ENCODE data around the gene NOSIP. TPM values are rescaled to one million over a fixed set of nuclear protein-coding genes. Genes with fewer than 3 reads are reported as not detected.

The NOSIP gene
- total RNA-seq, 1 donor from 2014 or later = 94.4 TPM

DNA sequence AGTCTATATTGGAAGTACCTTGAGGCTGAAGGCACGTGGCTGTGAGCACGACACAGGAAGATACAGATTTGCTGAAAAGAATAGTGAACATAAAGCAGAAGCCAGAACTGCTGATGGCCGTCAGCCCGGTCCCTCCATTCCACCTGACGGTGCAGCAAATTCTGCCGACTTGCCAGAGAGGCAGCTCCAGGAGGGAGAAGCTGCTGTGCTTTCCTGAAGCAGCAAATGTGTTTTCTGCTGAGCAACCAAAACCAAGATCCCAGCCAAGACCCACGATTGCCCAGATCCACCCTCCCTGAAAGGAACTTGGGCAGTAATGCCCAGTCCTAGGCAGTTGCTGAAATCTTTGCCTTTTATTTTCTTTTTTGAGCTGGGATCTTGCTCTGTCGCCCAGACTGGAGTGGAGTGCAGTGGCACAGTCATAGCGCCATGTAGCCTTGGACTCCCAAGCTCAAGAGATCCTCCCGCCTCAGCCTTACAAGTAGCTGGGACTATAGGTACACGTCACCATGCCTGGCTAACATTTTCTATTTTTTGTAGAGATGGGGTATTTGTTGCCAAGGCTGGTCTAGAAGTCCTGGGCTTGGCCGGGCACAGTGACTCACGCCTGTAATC, 59.5 kb downstream of the NOSIP start:
- H3K27ac Mint-ChIP-seq (ENCODE audit: unreplicated experiment) = no peak overlapping the region
- H3K27me3 Mint-ChIP-seq (ENCODE audit: unreplicated experiment) = no peaks in the 10 kb centered on the region
- TF ChIP-seq, protein P1, sequence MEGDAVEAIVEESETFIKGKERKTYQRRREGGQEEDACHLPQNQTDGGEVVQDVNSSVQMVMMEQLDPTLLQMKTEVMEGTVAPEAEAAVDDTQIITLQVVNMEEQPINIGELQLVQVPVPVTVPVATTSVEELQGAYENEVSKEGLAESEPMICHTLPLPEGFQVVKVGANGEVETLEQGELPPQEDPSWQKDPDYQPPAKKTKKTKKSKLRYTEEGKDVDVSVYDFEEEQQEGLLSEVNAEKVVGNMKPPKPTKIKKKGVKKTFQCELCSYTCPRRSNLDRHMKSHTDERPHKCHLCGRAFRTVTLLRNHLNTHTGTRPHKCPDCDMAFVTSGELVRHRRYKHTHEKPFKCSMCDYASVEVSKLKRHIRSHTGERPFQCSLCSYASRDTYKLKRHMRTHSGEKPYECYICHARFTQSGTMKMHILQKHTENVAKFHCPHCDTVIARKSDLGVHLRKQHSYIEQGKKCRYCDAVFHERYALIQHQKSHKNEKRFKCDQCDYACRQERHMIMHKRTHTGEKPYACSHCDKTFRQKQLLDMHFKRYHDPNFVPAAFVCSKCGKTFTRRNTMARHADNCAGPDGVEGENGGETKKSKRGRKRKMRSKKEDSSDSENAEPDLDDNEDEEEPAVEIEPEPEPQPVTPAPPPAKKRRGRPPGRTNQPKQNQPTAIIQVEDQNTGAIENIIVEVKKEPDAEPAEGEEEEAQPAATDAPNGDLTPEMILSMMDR (IDR thresholded peaks at IDR 0.05; ENCODE audit: partially characterized antibody, unreplicated experiment) = no peak

DNA sequence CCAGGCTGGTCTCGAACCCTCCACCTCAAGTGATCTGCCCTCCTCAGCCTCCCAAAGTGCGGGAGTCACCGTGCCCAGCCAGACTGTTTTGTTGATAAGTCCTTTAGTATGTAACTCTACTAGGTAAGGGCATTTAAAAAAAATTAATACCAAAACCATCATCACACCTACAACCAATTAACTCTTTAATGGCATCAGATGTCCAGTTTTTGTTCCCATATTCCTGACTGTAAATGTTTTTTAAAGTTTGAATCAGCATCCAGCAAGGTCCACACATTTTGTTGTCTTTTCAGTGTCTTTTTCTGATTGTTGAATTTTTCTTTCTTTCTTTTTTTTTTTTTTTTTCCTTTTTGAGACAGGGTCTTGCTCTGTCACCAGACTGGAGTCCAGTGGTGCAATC, 62.3 kb downstream of the NOSIP start:
- DNase-seq = no peak
- TF ChIP-seq, protein P1 (IDR thresholded peaks at IDR 0.05; ENCODE audit: partially characterized antibody, unreplicated experiment) = no peak
- Mint-ChIP-seq H3K4me1 (ENCODE audit: low read depth, unreplicated experiment) (peaks cover 3% of the 10 kb centered on the region), H3K27me3 (ENCODE audit: unreplicated experiment) (no peaks in the 10 kb centered on the region), H3K9me3 (ENCODE audit: unreplicated experiment) (no peaks in the 10 kb centered on the region), H3K4me3 (ENCODE audit: unreplicated experiment) (no peak overlapping the region), H3K27ac (ENCODE audit: unreplicated experiment) (no peak overlapping the region), H3K36me3 (ENCODE audit: unreplicated experiment) (no peaks in the 10 kb centered on the region)

More for the DNA sequence above, 59.5 kb downstream of the NOSIP start:
- Mint-ChIP-seq H3K4me3 (ENCODE audit: unreplicated experiment) (no peak overlapping the region), H3K9me3 (ENCODE audit: unreplicated experiment) (no peaks in the 10 kb centered on the region), H3K4me1 (ENCODE audit: low read depth, unreplicated experiment) (peaks cover 2% of the 10 kb centered on the region), H3K36me3 (ENCODE audit: unreplicated experiment) (no peaks in the 10 kb centered on the region)
- no peak for DNase-seq

DNA sequence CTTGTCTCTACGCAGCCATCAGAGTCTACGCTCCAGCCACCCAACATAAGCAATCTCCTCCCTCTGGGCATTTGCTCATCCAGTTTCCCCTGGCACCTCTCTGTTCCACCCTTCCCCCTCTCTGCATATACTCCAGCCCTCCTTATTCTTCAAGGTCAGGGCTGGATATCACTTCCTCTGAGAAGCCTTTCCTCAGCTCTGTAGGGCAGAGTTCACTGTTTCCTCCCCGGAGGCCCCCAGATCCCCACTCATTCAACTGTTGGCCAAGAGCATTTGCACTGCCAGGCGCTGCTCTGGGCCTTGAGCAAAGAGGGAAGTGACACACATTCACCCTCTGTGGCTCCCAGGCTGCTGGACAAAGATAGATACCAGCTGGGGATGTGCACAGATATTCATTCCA, 64.6 kb downstream of the NOSIP start:
- Mint-ChIP-seq H3K27ac (ENCODE audit: unreplicated experiment) (no peak overlapping the region), H3K9me3 (ENCODE audit: unreplicated experiment) (peaks cover 4% of the 10 kb centered on the region), H3K4me3 (ENCODE audit: unreplicated experiment) (no peak overlapping the region), H3K4me1 (ENCODE audit: low read depth, unreplicated experiment) (peaks cover 10% of the 10 kb centered on the region), H3K36me3 (ENCODE audit: unreplicated experiment) (no peaks in the 10 kb centered on the region), H3K27me3 (ENCODE audit: unreplicated experiment) (peaks cover 5% of the 10 kb centered on the region)
- DNase-seq = no peak
- TF ChIP-seq, protein P1 (IDR thresholded peaks at IDR 0.05; ENCODE audit: partially characterized antibody, unreplicated experiment) = no peak

DNA sequence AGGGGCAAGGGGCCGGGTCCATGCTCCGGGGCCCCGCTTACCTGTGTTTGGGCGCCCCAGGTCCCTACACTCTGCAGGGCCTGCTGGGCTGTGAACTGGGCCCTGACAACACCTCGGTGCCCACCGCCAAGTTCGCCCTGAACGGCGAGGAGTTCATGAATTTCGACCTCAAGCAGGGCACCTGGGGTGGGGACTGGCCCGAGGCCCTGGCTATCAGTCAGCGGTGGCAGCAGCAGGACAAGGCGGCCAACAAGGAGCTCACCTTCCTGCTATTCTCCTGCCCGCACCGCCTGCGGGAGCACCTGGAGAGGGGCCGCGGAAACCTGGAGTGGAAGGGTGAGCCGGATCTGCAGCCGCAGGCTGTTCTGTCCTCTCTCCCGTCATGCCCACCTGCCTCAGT, 66.2 kb downstream of the NOSIP start:
- Mint-ChIP-seq H3K27ac (ENCODE audit: unreplicated experiment) (no peak overlapping the region), H3K4me1 (ENCODE audit: low read depth, unreplicated experiment) (peaks cover 10% of the 10 kb centered on the region), H3K4me3 (ENCODE audit: unreplicated experiment) (no peak overlapping the region), H3K36me3 (ENCODE audit: unreplicated experiment) (no peaks in the 10 kb centered on the region), H3K27me3 (ENCODE audit: unreplicated experiment) (peaks cover 5% of the 10 kb centered on the region), H3K9me3 (ENCODE audit: unreplicated experiment) (peaks cover 4% of the 10 kb centered on the region)
- TF ChIP-seq, protein P1 (IDR thresholded peaks at IDR 0.05; ENCODE audit: partially characterized antibody, unreplicated experiment) = no peak
- no peak for DNase-seq

DNA sequence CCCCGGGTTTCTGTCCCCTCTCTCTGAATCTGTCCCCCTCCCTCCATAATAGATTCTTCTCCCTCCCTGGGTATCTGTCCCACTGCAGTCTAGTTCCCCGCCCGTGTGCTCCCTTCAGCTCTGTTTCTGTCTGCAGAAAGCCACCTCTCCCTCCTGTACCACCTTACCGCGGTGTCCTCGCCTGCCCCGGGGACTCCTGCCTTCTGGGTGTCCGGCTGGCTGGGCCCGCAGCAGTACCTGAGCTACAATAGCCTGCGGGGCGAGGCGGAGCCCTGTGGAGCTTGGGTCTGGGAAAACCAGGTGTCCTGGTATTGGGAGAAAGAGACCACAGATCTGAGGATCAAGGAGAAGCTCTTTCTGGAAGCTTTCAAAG, 66.6 kb downstream of the NOSIP start:
- Mint-ChIP-seq H3K4me1 (ENCODE audit: low read depth, unreplicated experiment) (peaks cover 10% of the 10 kb centered on the region), H3K27me3 (ENCODE audit: unreplicated experiment) (peaks cover 5% of the 10 kb centered on the region), H3K27ac (ENCODE audit: unreplicated experiment) (no peak overlapping the region), H3K4me3 (ENCODE audit: unreplicated experiment) (peak overlapping the region; percentile 92), H3K9me3 (ENCODE audit: unreplicated experiment) (peaks cover 4% of the 10 kb centered on the region), H3K36me3 (ENCODE audit: unreplicated experiment) (no peaks in the 10 kb centered on the region)
- DNase-seq = no peak
- TF ChIP-seq, protein P1 (IDR thresholded peaks at IDR 0.05; ENCODE audit: partially characterized antibody, unreplicated experiment) = no peak
